Measurements from ENCODE around the gene SLC5A11. TPM values are rescaled to one million over a fixed set of nuclear protein-coding genes. Genes with fewer than 3 reads are reported as not detected.

The SLC5A11 gene
- total RNA-seq, 3 donors from 2014 or later (not counting 1 experiment from before 2014, with no cell fraction given), result 0.20 to 0.40 TPM; not detected in 1

- Histone ChIP-seq H3K4me3 (ENCODE audit: low read length) (no peak overlapping the region), H3K4me1 (ENCODE audit: control insufficient read depth, insufficient read depth, low read length) (no peaks in the 10 kb centered on the region), H3K9me3 (ENCODE audit: control insufficient read depth, insufficient read depth, low read length) (no peaks in the 10 kb centered on the region), H3K36me3 (ENCODE audit: control insufficient read depth, insufficient read depth, low read length) (peaks cover 82% of the 10 kb centered on the region), H3K27ac (ENCODE audit: low read length) (no peak overlapping the region), H3K27me3 (ENCODE audit: control insufficient read depth, insufficient read depth, low read length) (no peaks in the 10 kb centered on the region)
- intact Hi-C loops (cut with micrococcal nuclease), result no loop called here
- Mint-ChIP-seq H3K9me3 (no peaks in the 10 kb centered on the region), H3K27ac (no peak overlapping the region), H3K4me3 (no peak overlapping the region), H3K36me3 (peaks cover 35% of the 10 kb centered on the region), H3K27me3 (ENCODE audit: low read depth in 2 of 2) (no peaks in the 10 kb centered on the region), H3K4me1 (peaks cover 3 to 9% of the 10 kb centered on the region in 2 donors)
- no peak for TF ChIP-seq CTCF (IDR thresholded peaks at IDR 0.05)
- no peak for DNase-seq
- no peak for ATAC-seq
- 94% methylated on average over 7 of the region's 7 CpGs for WGBS (ENCODE audit: insufficient coverage)
Measured at GRCh38 chr16:24815021-24815420, 30.7 kb upstream of the SLC5A11 start.

GRCh38 chr16:24816688-24817087, 29.1 kb upstream of the SLC5A11 start:
- DNase-seq, result no peak
- no peak for TF ChIP-seq CTCF (IDR thresholded peaks at IDR 0.05)
- Mint-ChIP-seq H3K27ac (no peak overlapping the region), H3K4me1 (peaks cover 19 to 25% of the 10 kb centered on the region in 2 donors), H3K9me3 (no peaks in the 10 kb centered on the region), H3K27me3 (ENCODE audit: low read depth in 2 of 2) (no peaks in the 10 kb centered on the region), H3K4me3 (no peak overlapping the region), H3K36me3 (peaks cover 41% of the 10 kb centered on the region)
- intact Hi-C loops (cut with micrococcal nuclease), result no loop called here
- 96% methylated on average over 6 of the region's 6 CpGs for WGBS (ENCODE audit: insufficient coverage)
- H3K27ac ChIP-seq (ENCODE audit: low read length), result no peak overlapping the region
- peaks cover 8% of the 10 kb centered on the region for H3K4me1 ChIP-seq (ENCODE audit: control insufficient read depth, insufficient read depth, low read length)
- H3K27me3 ChIP-seq (ENCODE audit: control insufficient read depth, insufficient read depth, low read length), result no peaks in the 10 kb centered on the region
- ATAC-seq, result no peak
- H3K9me3 ChIP-seq (ENCODE audit: control insufficient read depth, insufficient read depth, low read length), result no peaks in the 10 kb centered on the region
- peaks cover 83% of the 10 kb centered on the region for H3K36me3 ChIP-seq (ENCODE audit: control insufficient read depth, insufficient read depth, low read length)
- no peak overlapping the region for H3K4me3 ChIP-seq (ENCODE audit: low read length)

- no peak for ATAC-seq
- Histone ChIP-seq H3K9me3 (ENCODE audit: control insufficient read depth, insufficient read depth, low read length) (no peaks in the 10 kb centered on the region), H3K4me3 (ENCODE audit: low read length) (no peak overlapping the region), H3K27ac (ENCODE audit: low read length) (no peak overlapping the region), H3K36me3 (ENCODE audit: control insufficient read depth, insufficient read depth, low read length) (peaks cover 85% of the 10 kb centered on the region), H3K4me1 (ENCODE audit: control insufficient read depth, insufficient read depth, low read length) (peaks cover 21% of the 10 kb centered on the region), H3K27me3 (ENCODE audit: control insufficient read depth, insufficient read depth, low read length) (no peaks in the 10 kb centered on the region)
- intact Hi-C loops (cut with micrococcal nuclease), result no loop called here
- Mint-ChIP-seq H3K27me3 (ENCODE audit: low read depth in 2 of 2) (no peaks in the 10 kb centered on the region), H3K4me3 (no peak overlapping the region), H3K4me1 (peaks cover 32 to 38% of the 10 kb centered on the region in 2 donors), H3K36me3 (peaks cover 41% of the 10 kb centered on the region), H3K9me3 (no peaks in the 10 kb centered on the region), H3K27ac (no peak overlapping the region)
- no peak for TF ChIP-seq CTCF (IDR thresholded peaks at IDR 0.05)
- WGBS (ENCODE audit: insufficient coverage), result 95% methylated on average over 2 of the region's 2 CpGs
- DNase-seq, result no peak
Measured at GRCh38 chr16:24819462-24820040, 26.2 kb upstream of the SLC5A11 start.

GRCh38 chr16:24820522-24820921, 25.2 kb upstream of the SLC5A11 start:
- WGBS (ENCODE audit: insufficient coverage), result 100% methylated on average over 1 of the region's 1 CpG
- no peak overlapping the region for H3K4me3 ChIP-seq (ENCODE audit: low read length)
- Mint-ChIP-seq H3K4me3 (no peak overlapping the region), H3K9me3 (no peaks in the 10 kb centered on the region), H3K36me3 (peaks cover 32% of the 10 kb centered on the region), H3K27me3 (ENCODE audit: low read depth in 2 of 2) (no peaks in the 10 kb centered on the region), H3K4me1 (peaks cover 32 to 38% of the 10 kb centered on the region in 2 donors), H3K27ac (peak overlapping the region in 1 of 2 donors; percentile 86)
- TF ChIP-seq CTCF (IDR thresholded peaks at IDR 0.05), result no peak
- DNase-seq (no peak), ATAC-seq (no peak)
- intact Hi-C loops (cut with micrococcal nuclease), result no loop called here
- peaks cover 82% of the 10 kb centered on the region for H3K36me3 ChIP-seq (ENCODE audit: control insufficient read depth, insufficient read depth, low read length)
- H3K4me1 ChIP-seq (ENCODE audit: control insufficient read depth, insufficient read depth, low read length), result peaks cover 21% of the 10 kb centered on the region
- no peak overlapping the region for H3K27ac ChIP-seq (ENCODE audit: low read length)
- no peaks in the 10 kb centered on the region for H3K9me3 ChIP-seq (ENCODE audit: control insufficient read depth, insufficient read depth, low read length)
- no peaks in the 10 kb centered on the region for H3K27me3 ChIP-seq (ENCODE audit: control insufficient read depth, insufficient read depth, low read length)

Measured in natural killer cell (primary cell).